HTR-8/SVneo (cell line): ENCODE measurements around the gene YWHAE.

Source experiments
- DNase-seq: peaks from one replicate; pipeline ENCODE4 v3.0.0; 2011; ENCODE audit warnings: low spot score, mixed read lengths; ENCODE audit not compliant: insufficient read length
- FAIRE-seq: peaks from 2 replicates; lab custom pipeline; 2011; peaks lifted over from hg19 to GRCh38; lab: Jason Lieb, UNC

YWHAE gene

DNA sequence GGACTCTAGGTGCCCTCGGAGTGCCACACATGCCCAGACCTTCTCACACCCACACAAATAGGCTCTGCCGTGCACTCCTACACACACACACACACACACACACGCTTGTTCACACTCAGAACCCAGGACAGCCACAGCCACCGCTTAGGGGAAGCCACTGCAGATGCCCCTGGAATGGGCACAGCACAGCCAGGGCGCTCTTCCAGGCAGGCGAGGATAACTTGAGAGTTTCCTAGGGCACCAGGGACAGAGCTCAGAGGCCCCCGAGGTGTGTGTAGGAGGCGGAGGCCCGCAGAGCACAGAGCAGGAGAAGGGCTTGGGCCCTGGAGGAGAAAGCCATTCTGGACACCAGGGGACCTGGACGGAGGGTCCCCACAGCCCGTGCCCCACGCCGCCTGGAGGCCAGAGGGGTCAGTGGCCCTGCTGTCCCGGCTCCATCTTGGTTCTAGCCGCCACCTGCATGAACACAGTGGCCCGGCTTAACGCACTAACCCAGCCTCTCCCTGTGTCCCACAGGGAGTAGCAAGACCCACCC lies 99.6 kb downstream of the YWHAE start:
- DNase-seq (no peak), FAIRE-seq (no peak)

DNA sequence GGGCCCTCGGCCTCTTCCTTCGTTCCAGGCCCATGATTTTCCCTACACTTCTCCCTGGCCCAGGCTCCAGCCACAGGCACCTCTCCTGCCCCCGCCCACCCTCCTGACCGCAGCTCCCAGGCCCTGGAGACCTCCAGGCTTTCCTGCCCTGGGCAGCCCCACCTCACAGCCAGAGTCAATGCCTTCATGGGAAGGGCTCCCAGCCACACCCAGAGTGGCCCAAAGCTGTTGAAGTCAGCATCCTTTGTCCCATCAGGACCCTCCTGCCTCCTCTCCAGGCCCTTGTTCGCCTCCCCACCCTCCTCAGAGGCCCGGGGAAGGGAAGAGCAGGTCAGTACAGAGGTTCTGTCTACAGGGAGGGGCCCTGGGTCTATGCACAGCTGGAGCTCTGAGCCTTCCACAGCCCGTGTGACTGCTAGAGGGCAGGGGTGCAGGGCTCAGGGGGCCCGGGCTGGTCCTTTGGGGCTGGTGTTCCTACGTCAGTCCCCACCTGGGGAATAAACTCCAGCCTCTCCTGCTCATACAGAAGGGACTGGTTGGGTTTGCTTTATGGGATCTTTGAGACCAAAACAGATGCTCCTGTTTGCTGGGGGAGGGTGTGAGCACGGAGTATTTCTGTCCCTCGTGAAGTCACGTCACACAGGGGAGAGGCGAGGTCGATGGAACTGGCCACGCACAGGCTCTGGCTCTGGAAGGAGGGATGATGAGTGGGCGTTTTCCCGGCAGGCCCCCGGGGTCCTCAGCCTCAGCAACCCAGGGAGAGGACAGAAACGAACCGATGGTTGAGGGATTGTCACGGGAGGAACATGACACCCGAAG lies 100.3 kb downstream of the YWHAE start:
- FAIRE-seq: no peak

DNA sequence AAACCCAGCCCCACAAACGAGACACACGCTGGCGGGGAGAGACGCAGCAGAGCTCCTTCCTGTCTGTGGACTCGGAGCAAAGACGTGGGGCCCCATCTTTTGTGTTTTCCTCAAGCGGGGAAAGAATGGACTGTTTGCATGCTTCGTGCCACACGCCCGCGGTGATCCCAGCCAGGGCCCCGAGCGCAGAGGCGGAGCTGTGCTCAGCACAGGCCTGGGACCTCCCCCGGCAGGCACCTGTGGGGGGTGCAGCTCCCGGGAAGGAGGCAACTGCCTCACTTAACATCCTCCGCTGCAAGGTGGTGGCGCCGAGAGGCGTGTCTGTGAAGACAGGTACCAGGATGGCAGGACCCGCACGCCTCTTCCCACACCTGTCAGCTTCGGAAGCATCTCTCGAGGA lies 101.4 kb downstream of the YWHAE start:
- no peak for DNase-seq
- FAIRE-seq: no peak

More for the DNA sequence above, 100.3 kb downstream of the YWHAE start:
- DNase-seq: no peak
